Heart left ventricle (tissue), 13 donors: ENCODE data around the gene MYO10.

ENCODE experiments used
- POLR2A ChIP-seq, 2 donors: fragments of 450-650 bp; IDR thresholded peaks; one replicate each; pipeline ENCODE4 v1.6.1; 2017; ENCODE audit warnings: antibody characterized with exemption in 2 of 2, mild to moderate bottlenecking in 2 of 2, moderate library complexity in 2 of 2
- TF ChIP-seq, protein P1 (sequence below), 12 donors: fragments of 200-600 bp; sonication (generic) in 4 of 12; IDR thresholded peaks; one replicate each; pipeline versions ENCODE4 v1.5.0 to v1.8.0; 2018 to 2022; ENCODE audit warnings: antibody characterized with exemption in 12 of 12, mild to moderate bottlenecking in 5 of 12
- donor health status: ischemic (EF 13 %, LVEDD 7.1; RV severe dilation, severe dysfunction).
- donor health status: DM: no; HTN: yes; CAD: no.
- donor health status: DM: no; HTN: no; CAD: no.
- donor health status: ischemic (EF 25% LVEDD 6.9; RV normal size, moderate dysfunction).
- donor health status: ischemic (EF 25% LVEDD 5.7; RV mildly dilated, moderate dysfunction).
- donor health status: ischemic (EF 35%, LVEDD 5.7; RV mildly dilated, moderate dysfunction).
- donor health status: nonischemic (EF 11% LVEDD 7.7; RV severe dilation, severe dysfunction).
- donor health status: DM: yes; HTN: yes; CAD: no.
- donor health status: PGD.
- donor health status: ischemic (EF 29% LVEDD 5.4; RV normal size, mild dysfunction).
- donor health status: nonischemic (EF 23%, LVEDD 6.1; RV moderate dilation, normal function).

DNA sequence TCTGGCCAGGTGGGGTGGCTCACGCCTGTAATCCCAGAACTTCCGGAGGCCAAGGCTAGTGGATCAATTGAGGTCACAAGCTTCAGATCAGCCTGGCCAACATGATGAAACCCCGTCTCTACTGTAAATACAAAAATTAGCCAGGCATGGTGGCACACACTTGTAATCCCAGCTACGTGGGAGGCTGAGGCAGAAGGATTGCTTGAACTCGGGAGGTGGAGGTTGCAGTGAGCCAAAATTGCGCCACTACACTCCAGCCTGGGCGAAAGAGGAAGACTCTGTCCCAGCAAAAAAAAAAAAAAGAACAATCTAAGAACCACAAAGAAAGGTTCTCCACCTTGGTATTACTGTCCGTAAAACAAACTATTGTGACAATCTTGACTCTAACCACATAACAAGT is 9.7 kb downstream of the MYO10 start:
- TF ChIP-seq, protein P1, sequence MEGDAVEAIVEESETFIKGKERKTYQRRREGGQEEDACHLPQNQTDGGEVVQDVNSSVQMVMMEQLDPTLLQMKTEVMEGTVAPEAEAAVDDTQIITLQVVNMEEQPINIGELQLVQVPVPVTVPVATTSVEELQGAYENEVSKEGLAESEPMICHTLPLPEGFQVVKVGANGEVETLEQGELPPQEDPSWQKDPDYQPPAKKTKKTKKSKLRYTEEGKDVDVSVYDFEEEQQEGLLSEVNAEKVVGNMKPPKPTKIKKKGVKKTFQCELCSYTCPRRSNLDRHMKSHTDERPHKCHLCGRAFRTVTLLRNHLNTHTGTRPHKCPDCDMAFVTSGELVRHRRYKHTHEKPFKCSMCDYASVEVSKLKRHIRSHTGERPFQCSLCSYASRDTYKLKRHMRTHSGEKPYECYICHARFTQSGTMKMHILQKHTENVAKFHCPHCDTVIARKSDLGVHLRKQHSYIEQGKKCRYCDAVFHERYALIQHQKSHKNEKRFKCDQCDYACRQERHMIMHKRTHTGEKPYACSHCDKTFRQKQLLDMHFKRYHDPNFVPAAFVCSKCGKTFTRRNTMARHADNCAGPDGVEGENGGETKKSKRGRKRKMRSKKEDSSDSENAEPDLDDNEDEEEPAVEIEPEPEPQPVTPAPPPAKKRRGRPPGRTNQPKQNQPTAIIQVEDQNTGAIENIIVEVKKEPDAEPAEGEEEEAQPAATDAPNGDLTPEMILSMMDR (IDR thresholded peaks at IDR 0.05), result no peak
- no peak for TF ChIP-seq POLR2A (IDR thresholded peaks at IDR 0.05)
